Testis (tissue), 3 donors: ENCODE measurements around the gene PARP14. TPM values are rescaled to one million over a fixed set of nuclear protein-coding genes. Genes with fewer than 3 reads are reported as not detected.

ENCODE experiments used
- DNase-seq: peaks from one replicate; pipeline ENCODE4 v3.0.0-alpha.2; 2019
- H3K27ac ChIP-seq, 2 donors: fragments of 200-600 bp; sonication (generic); one replicate each; pipeline ENCODE4 v1.5.1; 2019
- H3K27me3 ChIP-seq: fragments of 200-600 bp; sonication (generic); one replicate; pipeline ENCODE4 v1.5.1; 2019
- H3K36me3 ChIP-seq: fragments of 200-600 bp; sonication (generic); one replicate; pipeline ENCODE4 v1.5.1; 2017; ENCODE audit warnings: low read depth; ENCODE audit errors: missing control alignments
- H3K4me1 ChIP-seq: fragments of 200-600 bp; sonication (generic); one replicate; pipeline ENCODE4 v1.5.1; 2019
- H3K4me3 ChIP-seq, 2 donors: fragments of 200-600 bp; sonication (generic); one replicate each; pipeline ENCODE4 v1.5.1; 2017 to 2019
- H3K9me3 ChIP-seq: fragments of 200-600 bp; sonication (generic); one replicate; pipeline ENCODE4 v1.5.1; 2017
- POLR2A ChIP-seq: fragments of 450-650 bp; IDR thresholded peaks from one replicate; pipeline ENCODE4 v1.6.1; 2017; ENCODE audit warnings: antibody characterized with exemption, mild to moderate bottlenecking, moderate library complexity
- WGBS, 2 donors: methylation state at CpG; one replicate each; pipeline ENCODE4 v1.1.5; 2018; 5-methylcytosine and 5-hydroxymethylcytosine counted together
- intact Hi-C: fragments of 100-400 bp; cut with DNase I; formaldehyde crosslinking; loops from one replicate; pipeline ENCODE4 v1.15.1; 2023; ENCODE audit warnings: low total_unique reads
- polyA plus RNA-seq: library from polyadenylated mRNA; stranded (reverse); fragments of 350-450 nt; fragmentation: Illumina TruSeq; extraction: RNeasy Lipid Tissue Mini Kit (QIAGEN cat#74804); gene quantifications from one replicate; pipeline ENCODE4 v1.2.3, GENCODE V29; 2014; ENCODE audit warnings: low read depth, low replicate concordance; ENCODE audit not compliant: insufficient read depth
- total RNA-seq, 2 donors: library from RNA; depleted of rRNA; stranded (reverse); fragments of >200 nt; gene quantifications; one replicate each; pipeline ENCODE4 v1.2.3, GENCODE V29; 2016
- TF ChIP-seq, protein P1 (sequence below), 3 experiments: fragments of 450-650 bp in 2 of 3; fragments of 200-600 bp in 1 of 3; sonication (generic) in 1 of 3; IDR thresholded peaks; one replicate each; pipeline ENCODE4 v1.5.1; 2016 to 2019; ENCODE audit warnings: antibody characterized with exemption in 3 of 3, mild to moderate bottlenecking in 2 of 3, moderate library complexity in 1 of 3

Gene PARP14
- total and polyA plus RNA-seq, 3 donors from 2014 or later: 8.8 to 18.2 (median 11.3) TPM

DNA sequence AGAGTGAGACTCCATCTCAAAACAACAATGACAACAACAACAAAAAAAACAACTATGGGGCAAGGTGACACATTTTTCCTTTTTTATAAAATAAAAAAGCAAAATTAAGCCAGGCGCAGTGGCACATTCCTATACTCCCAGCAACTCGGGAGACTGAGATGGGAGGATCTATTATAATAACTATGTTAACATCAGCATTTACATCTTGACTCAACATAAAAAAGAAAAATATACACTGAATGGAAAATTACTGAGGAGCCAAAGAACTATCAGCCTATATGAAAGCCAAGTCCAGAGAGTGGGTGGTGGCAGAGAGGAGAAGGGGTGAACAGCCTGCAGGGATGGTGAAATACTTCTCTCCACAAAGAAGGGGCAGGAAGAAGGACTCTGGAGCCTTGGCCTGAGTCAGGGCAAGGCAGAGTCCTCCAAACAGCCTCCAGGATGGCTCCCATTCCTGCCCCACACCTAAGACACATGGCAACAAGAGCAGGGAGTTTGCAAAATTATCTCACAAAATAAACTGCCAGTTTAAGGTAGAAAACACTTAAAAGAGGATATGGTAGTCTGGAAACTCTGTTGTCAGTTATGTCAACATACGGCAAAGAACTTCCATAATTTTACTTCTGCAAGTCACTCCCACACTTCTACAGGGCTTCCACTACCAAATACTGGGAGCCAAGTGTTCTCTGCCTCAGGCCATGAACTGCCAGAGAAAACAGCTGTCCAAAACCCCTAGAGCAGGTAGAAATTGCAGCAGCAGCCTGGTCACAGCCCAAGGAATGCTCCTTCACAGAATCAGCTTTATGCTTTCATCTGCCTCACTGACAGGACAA, 87.1 kb downstream of the PARP14 start:
- DNase-seq: no peak
- Histone ChIP-seq H3K36me3 (no peaks in the 10 kb centered on the region), H3K9me3 (no peaks in the 10 kb centered on the region), H3K27me3 (no peaks in the 10 kb centered on the region), H3K27ac (no peak overlapping the region), H3K4me3 (no peak overlapping the region), H3K4me1 (no peaks in the 10 kb centered on the region)
- intact Hi-C loops: no loop called here
- no peak for TF ChIP-seq POLR2A
- TF ChIP-seq, protein P1, sequence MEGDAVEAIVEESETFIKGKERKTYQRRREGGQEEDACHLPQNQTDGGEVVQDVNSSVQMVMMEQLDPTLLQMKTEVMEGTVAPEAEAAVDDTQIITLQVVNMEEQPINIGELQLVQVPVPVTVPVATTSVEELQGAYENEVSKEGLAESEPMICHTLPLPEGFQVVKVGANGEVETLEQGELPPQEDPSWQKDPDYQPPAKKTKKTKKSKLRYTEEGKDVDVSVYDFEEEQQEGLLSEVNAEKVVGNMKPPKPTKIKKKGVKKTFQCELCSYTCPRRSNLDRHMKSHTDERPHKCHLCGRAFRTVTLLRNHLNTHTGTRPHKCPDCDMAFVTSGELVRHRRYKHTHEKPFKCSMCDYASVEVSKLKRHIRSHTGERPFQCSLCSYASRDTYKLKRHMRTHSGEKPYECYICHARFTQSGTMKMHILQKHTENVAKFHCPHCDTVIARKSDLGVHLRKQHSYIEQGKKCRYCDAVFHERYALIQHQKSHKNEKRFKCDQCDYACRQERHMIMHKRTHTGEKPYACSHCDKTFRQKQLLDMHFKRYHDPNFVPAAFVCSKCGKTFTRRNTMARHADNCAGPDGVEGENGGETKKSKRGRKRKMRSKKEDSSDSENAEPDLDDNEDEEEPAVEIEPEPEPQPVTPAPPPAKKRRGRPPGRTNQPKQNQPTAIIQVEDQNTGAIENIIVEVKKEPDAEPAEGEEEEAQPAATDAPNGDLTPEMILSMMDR (IDR thresholded peaks at IDR 0.05): no peak
- 85 to 90% methylated on average over 3 of the region's 3 CpGs for WGBS, 2 donors

DNA sequence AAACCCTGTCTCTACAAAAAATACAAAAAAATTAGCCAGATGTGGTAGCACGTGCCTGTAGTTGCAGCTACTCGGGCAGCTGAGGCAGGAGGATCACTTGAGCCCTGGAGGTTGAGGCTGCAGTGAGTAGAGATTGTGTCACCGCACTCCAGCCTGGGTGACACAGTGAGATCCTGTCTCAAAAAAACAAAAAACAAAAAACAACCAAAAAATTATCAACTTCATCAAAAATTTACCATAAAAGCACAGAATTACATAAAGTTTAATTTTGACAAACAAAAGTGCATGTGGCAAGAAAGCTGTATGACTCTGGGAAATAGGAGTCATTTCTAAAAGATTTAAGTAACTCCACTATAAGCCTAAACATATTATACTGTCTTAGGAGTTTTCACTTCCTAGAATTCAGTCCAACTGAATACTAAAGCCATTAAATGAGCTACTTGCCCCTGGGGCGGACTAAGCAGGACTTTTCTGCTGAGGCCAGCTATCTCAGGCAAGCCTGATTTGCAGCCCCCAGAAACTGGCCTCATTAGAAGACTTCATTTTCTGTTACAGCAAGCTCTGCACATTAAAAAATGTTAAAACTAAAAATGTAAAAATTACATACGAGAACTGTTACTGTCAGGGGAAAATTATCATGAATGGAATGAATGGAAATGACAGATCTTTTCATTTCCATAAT, 90.0 kb downstream of the PARP14 start:
- no peak for TF ChIP-seq POLR2A
- TF ChIP-seq, protein P1 (IDR thresholded peaks at IDR 0.05): no peak
- intact Hi-C loops: no loop called here
- Histone ChIP-seq H3K4me3 (no peak overlapping the region), H3K4me1 (no peaks in the 10 kb centered on the region), H3K27ac (no peak overlapping the region), H3K27me3 (no peaks in the 10 kb centered on the region), H3K9me3 (no peaks in the 10 kb centered on the region), H3K36me3 (no peaks in the 10 kb centered on the region)
- no peak for DNase-seq
- WGBS, 2 donors: 90 to 91% methylated on average over 5 of the region's 5 CpGs

DNA sequence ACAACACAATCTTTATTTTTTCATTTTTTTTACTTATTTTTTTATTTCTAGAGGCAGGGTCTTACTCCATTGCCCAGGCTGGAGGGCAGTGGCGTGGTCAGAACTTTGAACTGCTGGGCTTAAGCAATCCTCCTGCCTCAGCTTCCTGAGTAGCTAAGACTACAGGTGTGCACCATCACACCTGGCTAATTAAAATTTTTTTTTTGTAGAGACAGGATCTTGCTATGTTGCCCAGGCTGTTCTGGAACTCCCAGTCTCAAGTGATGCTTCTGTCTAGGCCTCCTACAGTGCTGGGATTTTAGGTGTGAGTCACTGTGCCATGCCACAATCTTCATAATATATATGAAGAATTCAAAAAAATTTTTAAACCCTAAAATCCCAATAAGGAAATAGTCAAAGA, 92.2 kb downstream of the PARP14 start:
- no peak for TF ChIP-seq POLR2A
- TF ChIP-seq, protein P1 (IDR thresholded peaks at IDR 0.05): no peak
- Histone ChIP-seq H3K27me3 (no peaks in the 10 kb centered on the region), H3K36me3 (no peaks in the 10 kb centered on the region), H3K27ac (no peak overlapping the region), H3K4me1 (no peaks in the 10 kb centered on the region), H3K9me3 (no peaks in the 10 kb centered on the region), H3K4me3 (no peak overlapping the region)
- intact Hi-C loops: no loop called here
- DNase-seq: no peak
- WGBS, 2 donors: 83 to 100% methylated on average over 1 of the region's 1 CpG

DNA sequence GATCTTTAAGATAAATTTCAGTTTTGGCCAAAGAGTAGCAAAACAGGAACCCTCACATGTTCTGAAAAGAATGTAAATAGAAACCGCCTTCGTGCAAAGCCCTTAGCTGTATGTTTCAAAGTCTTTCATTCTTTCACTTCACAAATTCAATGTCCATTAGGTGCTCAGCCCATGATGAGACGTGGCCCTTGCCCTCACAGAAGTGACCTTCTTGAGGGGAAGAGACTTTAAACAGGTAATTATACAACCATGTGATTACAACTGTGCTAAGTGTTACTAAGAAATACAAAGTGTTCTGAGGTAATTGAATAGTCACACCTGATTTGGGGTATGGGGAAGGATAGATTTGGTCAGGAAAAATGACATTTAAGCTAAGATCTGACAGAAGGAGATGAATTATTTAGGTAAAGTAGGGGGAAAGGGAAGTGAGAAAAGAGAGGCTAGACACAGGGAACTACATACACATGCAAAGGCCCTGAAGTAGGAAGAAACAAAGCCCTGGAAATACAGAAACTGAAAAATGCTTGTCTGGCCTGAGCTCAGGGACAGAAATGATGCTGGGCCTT, 93.4 kb downstream of the PARP14 start:
- no peak for DNase-seq
- TF ChIP-seq, protein P1 (IDR thresholded peaks at IDR 0.05): no peak
- TF ChIP-seq POLR2A: no peak
- H3K36me3 ChIP-seq: no peaks in the 10 kb centered on the region

More for the DNA sequence above, 93.4 kb downstream of the PARP14 start:
- no peak overlapping the region for H3K27ac ChIP-seq
- no peaks in the 10 kb centered on the region for H3K9me3 ChIP-seq
- no peaks in the 10 kb centered on the region for H3K27me3 ChIP-seq
- H3K4me3 ChIP-seq: no peak overlapping the region
- H3K4me1 ChIP-seq: no peaks in the 10 kb centered on the region
- intact Hi-C loops: no loop called here
- 84 to 96% methylated on average over 3 of the region's 3 CpGs for WGBS, 2 donors
